ENCODE results near the gene TUT4. TPM values are rescaled to one million over a fixed set of nuclear protein-coding genes. Genes with fewer than 3 reads are reported as not detected.
A peak's percentile ranks its signal among the peaks of the same experiment; 100 is the strongest.

TUT4 gene
- total RNA-seq, 1 donor from 2014 or later: 17.6 TPM

DNA sequence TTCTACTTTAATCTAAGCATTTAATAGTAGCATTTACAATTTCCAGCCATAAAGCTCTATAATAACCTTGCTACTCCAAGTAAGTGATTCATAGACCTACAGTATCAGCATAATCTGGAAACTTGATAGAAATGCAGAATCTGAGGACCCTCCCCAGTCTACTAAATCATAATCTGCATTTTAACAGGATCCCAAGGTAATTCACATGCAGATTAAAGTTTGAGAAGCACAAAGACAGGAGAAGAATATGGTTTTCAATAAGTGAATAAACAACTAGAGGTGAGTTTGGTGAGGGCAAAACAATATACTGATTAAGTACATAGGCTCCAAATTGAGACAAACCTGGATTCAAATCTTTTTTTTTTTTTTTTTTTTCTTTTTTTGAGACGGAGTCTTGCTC, 91.1 kb downstream of the TUT4 start:
- DNase-seq (ENCODE audit: low read depth): no peak
- FAIRE-seq: no peak
- TF ChIP-seq, protein P1, sequence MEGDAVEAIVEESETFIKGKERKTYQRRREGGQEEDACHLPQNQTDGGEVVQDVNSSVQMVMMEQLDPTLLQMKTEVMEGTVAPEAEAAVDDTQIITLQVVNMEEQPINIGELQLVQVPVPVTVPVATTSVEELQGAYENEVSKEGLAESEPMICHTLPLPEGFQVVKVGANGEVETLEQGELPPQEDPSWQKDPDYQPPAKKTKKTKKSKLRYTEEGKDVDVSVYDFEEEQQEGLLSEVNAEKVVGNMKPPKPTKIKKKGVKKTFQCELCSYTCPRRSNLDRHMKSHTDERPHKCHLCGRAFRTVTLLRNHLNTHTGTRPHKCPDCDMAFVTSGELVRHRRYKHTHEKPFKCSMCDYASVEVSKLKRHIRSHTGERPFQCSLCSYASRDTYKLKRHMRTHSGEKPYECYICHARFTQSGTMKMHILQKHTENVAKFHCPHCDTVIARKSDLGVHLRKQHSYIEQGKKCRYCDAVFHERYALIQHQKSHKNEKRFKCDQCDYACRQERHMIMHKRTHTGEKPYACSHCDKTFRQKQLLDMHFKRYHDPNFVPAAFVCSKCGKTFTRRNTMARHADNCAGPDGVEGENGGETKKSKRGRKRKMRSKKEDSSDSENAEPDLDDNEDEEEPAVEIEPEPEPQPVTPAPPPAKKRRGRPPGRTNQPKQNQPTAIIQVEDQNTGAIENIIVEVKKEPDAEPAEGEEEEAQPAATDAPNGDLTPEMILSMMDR (IDR thresholded peaks at IDR 0.05; ENCODE audit: insufficient read depth, low read length, severe bottlenecking): no peak
- Histone ChIP-seq H3K27me3 (ENCODE audit: control insufficient read depth, insufficient read depth, low read length) (no peaks in the 10 kb centered on the region), H3K4me3 (ENCODE audit: low read depth, low read length) (no peak overlapping the region), H3K36me3 (ENCODE audit: control insufficient read depth, insufficient read depth, low read length) (no peaks in the 10 kb centered on the region)

DNA sequence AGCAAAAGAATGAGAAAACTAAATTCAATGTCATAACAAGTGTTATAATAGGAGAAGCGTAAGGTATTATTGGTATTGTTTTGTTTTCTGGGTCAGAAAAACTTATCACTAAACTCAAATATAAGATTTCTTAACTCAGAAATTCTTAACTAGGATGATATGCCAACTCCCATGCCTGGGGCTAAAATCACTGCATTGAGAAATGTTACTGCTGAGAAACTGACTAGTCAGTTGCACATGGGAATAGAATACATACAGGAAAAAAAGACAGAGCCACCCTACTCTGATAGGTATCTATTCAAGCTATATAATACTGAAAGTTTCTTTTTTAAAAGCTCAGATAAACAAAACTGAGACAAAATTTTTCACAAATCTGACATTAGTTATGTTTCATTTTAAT, 92.2 kb downstream of the TUT4 start:
- H3K36me3 ChIP-seq (ENCODE audit: control insufficient read depth, insufficient read depth, low read length): no peaks in the 10 kb centered on the region
- no peak overlapping the region for H3K4me3 ChIP-seq (ENCODE audit: low read depth, low read length)
- TF ChIP-seq, protein P1 (IDR thresholded peaks at IDR 0.05; ENCODE audit: insufficient read depth, low read length, severe bottlenecking): no peak
- no peaks in the 10 kb centered on the region for H3K27me3 ChIP-seq (ENCODE audit: control insufficient read depth, insufficient read depth, low read length)
- FAIRE-seq: no peak
- peak; percentile 70 for DNase-seq (ENCODE audit: low read depth)

DNA sequence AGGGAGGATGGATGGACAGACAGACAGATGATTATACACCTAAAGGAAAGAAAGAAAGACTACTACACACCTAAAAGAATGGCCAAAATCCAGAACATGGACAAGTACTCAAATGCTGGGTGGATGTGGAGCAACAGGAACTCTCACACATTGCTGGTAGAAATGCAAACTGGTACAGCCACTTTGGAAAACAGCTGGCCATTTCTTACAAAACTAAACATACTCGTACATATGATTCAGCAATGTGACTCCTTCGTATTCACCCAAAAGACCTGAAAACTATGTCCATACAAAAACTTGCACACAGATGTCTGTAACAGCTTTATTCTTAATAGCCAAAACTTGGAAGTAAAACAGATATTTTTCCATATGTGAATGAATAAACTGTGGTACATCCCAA, 97.2 kb downstream of the TUT4 start:
- DNase-seq (ENCODE audit: low read depth): peak; percentile 33
- no peak for FAIRE-seq
- Histone ChIP-seq H3K4me3 (ENCODE audit: low read depth, low read length) (no peak overlapping the region), H3K36me3 (ENCODE audit: control insufficient read depth, insufficient read depth, low read length) (peaks cover 2% of the 10 kb centered on the region), H3K27me3 (ENCODE audit: control insufficient read depth, insufficient read depth, low read length) (no peaks in the 10 kb centered on the region)
- TF ChIP-seq, protein P1 (IDR thresholded peaks at IDR 0.05; ENCODE audit: insufficient read depth, low read length, severe bottlenecking): no peak

DNA sequence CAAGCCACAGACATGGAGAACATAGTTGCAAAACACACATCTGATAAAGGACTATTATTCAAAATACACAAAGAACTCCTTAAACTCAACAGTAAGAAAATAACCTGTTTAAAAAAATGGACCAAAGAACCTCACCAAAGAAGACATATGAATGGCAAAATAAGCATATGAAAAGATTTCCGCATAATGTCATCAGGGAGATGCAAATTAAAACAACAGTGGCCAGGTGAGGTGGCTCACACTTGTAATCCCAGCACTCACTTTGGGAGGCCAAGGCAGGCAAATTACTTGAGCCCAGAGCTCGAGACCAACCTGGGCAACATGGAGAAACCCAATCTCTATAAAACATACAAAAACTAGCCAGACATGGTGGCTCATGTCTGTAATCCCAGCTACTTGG, 98.1 kb downstream of the TUT4 start:
- TF ChIP-seq, protein P1 (IDR thresholded peaks at IDR 0.05; ENCODE audit: insufficient read depth, low read length, severe bottlenecking): no peak
- Histone ChIP-seq H3K27me3 (ENCODE audit: control insufficient read depth, insufficient read depth, low read length) (no peaks in the 10 kb centered on the region), H3K36me3 (ENCODE audit: control insufficient read depth, insufficient read depth, low read length) (peaks cover 2% of the 10 kb centered on the region), H3K4me3 (ENCODE audit: low read depth, low read length) (no peak overlapping the region)
- FAIRE-seq (no peak), DNase-seq (ENCODE audit: low read depth) (no peak)

DNA sequence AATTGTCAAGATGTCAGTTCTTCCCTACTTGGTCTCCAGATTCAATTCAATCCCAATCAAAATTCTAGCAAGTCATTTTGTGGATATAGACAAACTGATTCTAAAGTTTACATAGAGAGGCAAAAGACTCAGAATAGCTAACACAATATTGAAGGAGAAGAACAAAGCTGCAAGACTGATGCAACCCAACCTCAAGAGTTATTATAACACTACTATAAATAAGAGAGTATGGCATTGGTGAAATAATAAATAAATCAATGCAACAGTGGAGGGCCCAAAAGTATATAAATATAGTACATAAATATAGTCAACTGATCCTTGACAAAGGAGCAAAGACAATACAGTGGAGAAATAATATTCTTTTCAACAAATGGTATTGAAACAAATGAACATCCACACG, 98.8 kb downstream of the TUT4 start:
- no peaks in the 10 kb centered on the region for H3K27me3 ChIP-seq (ENCODE audit: control insufficient read depth, insufficient read depth, low read length)
- no peak for FAIRE-seq
- H3K36me3 ChIP-seq (ENCODE audit: control insufficient read depth, insufficient read depth, low read length): peaks cover 2% of the 10 kb centered on the region
- DNase-seq (ENCODE audit: low read depth): no peak
- H3K4me3 ChIP-seq (ENCODE audit: low read depth, low read length): no peak overlapping the region
- TF ChIP-seq, protein P1 (IDR thresholded peaks at IDR 0.05; ENCODE audit: insufficient read depth, low read length, severe bottlenecking): no peak

DNA sequence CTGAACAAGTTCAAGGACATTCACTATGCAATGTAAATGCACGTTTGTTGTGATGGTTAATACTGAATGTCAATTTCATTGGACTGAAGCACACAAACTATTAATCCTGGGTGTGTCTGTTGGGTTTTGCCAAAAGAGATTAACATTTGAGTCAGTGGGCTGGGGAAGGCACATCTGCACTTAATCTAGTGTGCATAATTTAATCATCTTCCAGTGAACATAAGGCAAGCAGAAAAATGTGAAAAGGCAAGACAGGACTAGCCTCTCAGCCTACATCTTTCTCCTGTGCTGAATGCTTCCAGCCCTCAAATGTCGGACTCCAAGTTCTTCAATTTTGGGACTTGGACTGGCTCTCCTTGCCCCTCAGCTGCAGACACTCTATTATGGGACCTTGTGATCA, 108.4 kb downstream of the TUT4 start:
- DNase-seq (ENCODE audit: low read depth): peak; percentile 10
- no peak overlapping the region for H3K4me3 ChIP-seq (ENCODE audit: low read depth, low read length)
- no peak for FAIRE-seq
- TF ChIP-seq, protein P1 (IDR thresholded peaks at IDR 0.05; ENCODE audit: insufficient read depth, low read length, severe bottlenecking): no peak
- no peaks in the 10 kb centered on the region for H3K27me3 ChIP-seq (ENCODE audit: control insufficient read depth, insufficient read depth, low read length)
- H3K36me3 ChIP-seq (ENCODE audit: control insufficient read depth, insufficient read depth, low read length): no peaks in the 10 kb centered on the region
